ENCODE results near the gene SLC2A13.

Gene SLC2A13

DNA sequence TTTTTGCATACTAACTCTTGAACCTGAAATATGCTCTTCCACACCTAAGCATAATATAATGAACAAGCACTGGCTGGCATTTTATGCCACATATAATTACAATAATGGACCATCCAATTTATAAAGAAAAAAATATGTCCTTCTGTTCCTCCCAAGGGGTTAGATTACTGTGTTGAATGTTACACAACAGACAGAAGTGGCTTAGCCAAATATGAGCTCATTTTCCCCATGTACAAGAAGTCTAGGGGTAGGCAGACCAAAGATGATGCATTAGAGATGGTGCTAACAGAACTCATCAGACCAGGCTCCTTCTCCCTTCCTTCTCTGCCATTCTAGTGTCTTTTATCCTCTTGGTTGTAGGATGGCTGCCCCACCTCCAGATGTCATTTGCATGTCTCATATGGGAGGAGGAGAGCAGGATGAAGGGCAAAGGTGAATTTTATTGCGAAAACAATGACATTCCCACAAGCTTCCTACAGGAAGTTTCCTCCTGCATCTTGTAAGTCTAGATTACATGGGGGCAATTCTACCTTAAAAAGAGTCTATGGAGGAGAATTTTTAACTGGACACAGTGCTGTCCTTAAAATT lies 43.9 kb upstream of the SLC2A13 start:
- no peak overlapping the region for H3K4me3 ChIP-seq (ENCODE audit: low read depth, low read length)
- no peaks in the 10 kb centered on the region for H3K4me1 ChIP-seq (ENCODE audit: control insufficient read depth, insufficient read depth, low read length)
- POLR2A ChIA-PET: no interaction called here
- CTCF ChIA-PET: interaction anchor here (0.6 to 1.5 kb wide), 6 partner anchors 12 to 1701 kb away, joined by 3 to 4 read pairs (median 4); no protein-coding TSS in a partner anchor
- H3K9me3 ChIP-seq (ENCODE audit: control insufficient read depth, insufficient read depth, low read depth, low read length): no peaks in the 10 kb centered on the region
- no peaks in the 10 kb centered on the region for H3K36me3 ChIP-seq (ENCODE audit: control insufficient read depth in 2 of 2, insufficient read depth in 1 of 2, low read length in 2 of 2)
- TF ChIP-seq TCF7L2 (IDR thresholded peaks at IDR 0.05; ENCODE audit: borderline replicate concordance, low read depth, low read length): no peak
- TF ChIP-seq, protein P1, sequence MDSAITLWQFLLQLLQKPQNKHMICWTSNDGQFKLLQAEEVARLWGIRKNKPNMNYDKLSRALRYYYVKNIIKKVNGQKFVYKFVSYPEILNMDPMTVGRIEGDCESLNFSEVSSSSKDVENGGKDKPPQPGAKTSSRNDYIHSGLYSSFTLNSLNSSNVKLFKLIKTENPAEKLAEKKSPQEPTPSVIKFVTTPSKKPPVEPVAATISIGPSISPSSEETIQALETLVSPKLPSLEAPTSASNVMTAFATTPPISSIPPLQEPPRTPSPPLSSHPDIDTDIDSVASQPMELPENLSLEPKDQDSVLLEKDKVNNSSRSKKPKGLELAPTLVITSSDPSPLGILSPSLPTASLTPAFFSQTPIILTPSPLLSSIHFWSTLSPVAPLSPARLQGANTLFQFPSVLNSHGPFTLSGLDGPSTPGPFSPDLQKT (IDR thresholded peaks at IDR 0.05; ENCODE audit: borderline replicate concordance, low read depth, low read length): no peak
- TF ChIP-seq, protein P2, sequence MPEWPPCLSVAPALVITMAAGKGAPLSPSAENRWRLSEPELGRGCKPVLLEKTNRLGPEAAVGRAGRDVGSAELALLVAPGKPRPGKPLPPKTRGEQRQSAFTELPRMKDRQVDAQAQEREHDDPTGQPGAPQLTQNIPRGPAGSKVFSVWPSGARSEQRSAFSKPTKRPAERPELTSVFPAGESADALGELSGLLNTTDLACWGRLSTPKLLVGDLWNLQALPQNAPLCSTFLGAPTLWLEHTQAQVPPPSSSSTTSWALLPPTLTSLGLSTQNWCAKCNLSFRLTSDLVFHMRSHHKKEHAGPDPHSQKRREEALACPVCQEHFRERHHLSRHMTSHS (tag by site-specific recombination; IDR thresholded peaks at IDR 0.05): no peak
- TF ChIP-seq ZNF391 (tag by site-specific recombination; IDR thresholded peaks at IDR 0.05; ENCODE audit: borderline replicate concordance, low read depth): no peak
- no peak for TF ChIP-seq ZNF514 (tag by site-specific recombination; IDR thresholded peaks at IDR 0.05)
- TF ChIP-seq ZNF777 (tag by site-specific recombination; IDR thresholded peaks at IDR 0.05; ENCODE audit: borderline replicate concordance): no peak
- TF ChIP-seq, protein P3, sequence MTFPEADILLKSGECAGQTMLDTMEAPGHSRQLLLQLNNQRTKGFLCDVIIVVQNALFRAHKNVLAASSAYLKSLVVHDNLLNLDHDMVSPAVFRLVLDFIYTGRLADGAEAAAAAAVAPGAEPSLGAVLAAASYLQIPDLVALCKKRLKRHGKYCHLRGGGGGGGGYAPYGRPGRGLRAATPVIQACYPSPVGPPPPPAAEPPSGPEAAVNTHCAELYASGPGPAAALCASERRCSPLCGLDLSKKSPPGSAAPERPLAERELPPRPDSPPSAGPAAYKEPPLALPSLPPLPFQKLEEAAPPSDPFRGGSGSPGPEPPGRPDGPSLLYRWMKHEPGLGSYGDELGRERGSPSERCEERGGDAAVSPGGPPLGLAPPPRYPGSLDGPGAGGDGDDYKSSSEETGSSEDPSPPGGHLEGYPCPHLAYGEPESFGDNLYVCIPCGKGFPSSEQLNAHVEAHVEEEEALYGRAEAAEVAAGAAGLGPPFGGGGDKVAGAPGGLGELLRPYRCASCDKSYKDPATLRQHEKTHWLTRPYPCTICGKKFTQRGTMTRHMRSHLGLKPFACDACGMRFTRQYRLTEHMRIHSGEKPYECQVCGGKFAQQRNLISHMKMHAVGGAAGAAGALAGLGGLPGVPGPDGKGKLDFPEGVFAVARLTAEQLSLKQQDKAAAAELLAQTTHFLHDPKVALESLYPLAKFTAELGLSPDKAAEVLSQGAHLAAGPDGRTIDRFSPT (tag by site-specific recombination; IDR thresholded peaks at IDR 0.05): no peak
- TF ChIP-seq, protein P4, sequence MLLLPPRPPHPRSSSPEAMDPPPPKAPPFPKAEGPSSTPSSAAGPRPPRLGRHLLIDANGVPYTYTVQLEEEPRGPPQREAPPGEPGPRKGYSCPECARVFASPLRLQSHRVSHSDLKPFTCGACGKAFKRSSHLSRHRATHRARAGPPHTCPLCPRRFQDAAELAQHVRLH (tag by site-specific recombination; IDR thresholded peaks at IDR 0.05): no peak
- no peak for TF ChIP-seq ZNF701 (tag by site-specific recombination; IDR thresholded peaks at IDR 0.05)
- TF ChIP-seq, protein P5, sequence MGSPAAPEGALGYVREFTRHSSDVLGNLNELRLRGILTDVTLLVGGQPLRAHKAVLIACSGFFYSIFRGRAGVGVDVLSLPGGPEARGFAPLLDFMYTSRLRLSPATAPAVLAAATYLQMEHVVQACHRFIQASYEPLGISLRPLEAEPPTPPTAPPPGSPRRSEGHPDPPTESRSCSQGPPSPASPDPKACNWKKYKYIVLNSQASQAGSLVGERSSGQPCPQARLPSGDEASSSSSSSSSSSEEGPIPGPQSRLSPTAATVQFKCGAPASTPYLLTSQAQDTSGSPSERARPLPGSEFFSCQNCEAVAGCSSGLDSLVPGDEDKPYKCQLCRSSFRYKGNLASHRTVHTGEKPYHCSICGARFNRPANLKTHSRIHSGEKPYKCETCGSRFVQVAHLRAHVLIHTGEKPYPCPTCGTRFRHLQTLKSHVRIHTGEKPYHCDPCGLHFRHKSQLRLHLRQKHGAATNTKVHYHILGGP (tag by site-specific recombination; IDR thresholded peaks at IDR 0.05): no peak
- TF ChIP-seq, protein P6, sequence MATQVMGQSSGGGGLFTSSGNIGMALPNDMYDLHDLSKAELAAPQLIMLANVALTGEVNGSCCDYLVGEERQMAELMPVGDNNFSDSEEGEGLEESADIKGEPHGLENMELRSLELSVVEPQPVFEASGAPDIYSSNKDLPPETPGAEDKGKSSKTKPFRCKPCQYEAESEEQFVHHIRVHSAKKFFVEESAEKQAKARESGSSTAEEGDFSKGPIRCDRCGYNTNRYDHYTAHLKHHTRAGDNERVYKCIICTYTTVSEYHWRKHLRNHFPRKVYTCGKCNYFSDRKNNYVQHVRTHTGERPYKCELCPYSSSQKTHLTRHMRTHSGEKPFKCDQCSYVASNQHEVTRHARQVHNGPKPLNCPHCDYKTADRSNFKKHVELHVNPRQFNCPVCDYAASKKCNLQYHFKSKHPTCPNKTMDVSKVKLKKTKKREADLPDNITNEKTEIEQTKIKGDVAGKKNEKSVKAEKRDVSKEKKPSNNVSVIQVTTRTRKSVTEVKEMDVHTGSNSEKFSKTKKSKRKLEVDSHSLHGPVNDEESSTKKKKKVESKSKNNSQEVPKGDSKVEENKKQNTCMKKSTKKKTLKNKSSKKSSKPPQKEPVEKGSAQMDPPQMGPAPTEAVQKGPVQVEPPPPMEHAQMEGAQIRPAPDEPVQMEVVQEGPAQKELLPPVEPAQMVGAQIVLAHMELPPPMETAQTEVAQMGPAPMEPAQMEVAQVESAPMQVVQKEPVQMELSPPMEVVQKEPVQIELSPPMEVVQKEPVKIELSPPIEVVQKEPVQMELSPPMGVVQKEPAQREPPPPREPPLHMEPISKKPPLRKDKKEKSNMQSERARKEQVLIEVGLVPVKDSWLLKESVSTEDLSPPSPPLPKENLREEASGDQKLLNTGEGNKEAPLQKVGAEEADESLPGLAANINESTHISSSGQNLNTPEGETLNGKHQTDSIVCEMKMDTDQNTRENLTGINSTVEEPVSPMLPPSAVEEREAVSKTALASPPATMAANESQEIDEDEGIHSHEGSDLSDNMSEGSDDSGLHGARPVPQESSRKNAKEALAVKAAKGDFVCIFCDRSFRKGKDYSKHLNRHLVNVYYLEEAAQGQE (tag by site-specific recombination; IDR thresholded peaks at IDR 0.05): no peak
- no peak for TF ChIP-seq ZNF558 (tag by site-specific recombination; IDR thresholded peaks at IDR 0.05)
- TF ChIP-seq, protein P7, sequence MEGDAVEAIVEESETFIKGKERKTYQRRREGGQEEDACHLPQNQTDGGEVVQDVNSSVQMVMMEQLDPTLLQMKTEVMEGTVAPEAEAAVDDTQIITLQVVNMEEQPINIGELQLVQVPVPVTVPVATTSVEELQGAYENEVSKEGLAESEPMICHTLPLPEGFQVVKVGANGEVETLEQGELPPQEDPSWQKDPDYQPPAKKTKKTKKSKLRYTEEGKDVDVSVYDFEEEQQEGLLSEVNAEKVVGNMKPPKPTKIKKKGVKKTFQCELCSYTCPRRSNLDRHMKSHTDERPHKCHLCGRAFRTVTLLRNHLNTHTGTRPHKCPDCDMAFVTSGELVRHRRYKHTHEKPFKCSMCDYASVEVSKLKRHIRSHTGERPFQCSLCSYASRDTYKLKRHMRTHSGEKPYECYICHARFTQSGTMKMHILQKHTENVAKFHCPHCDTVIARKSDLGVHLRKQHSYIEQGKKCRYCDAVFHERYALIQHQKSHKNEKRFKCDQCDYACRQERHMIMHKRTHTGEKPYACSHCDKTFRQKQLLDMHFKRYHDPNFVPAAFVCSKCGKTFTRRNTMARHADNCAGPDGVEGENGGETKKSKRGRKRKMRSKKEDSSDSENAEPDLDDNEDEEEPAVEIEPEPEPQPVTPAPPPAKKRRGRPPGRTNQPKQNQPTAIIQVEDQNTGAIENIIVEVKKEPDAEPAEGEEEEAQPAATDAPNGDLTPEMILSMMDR (tag by site-specific recombination; IDR thresholded peaks at IDR 0.05): no peak
- TF ChIP-seq ZNF184 (tag by site-specific recombination; IDR thresholded peaks at IDR 0.05): no peak
- no peak for TF ChIP-seq GLIS1 (tag by site-specific recombination; IDR thresholded peaks at IDR 0.05)
- TF ChIP-seq ZNF324 (tag by site-specific recombination; IDR thresholded peaks at IDR 0.05): no peak
- TF ChIP-seq, protein P8, sequence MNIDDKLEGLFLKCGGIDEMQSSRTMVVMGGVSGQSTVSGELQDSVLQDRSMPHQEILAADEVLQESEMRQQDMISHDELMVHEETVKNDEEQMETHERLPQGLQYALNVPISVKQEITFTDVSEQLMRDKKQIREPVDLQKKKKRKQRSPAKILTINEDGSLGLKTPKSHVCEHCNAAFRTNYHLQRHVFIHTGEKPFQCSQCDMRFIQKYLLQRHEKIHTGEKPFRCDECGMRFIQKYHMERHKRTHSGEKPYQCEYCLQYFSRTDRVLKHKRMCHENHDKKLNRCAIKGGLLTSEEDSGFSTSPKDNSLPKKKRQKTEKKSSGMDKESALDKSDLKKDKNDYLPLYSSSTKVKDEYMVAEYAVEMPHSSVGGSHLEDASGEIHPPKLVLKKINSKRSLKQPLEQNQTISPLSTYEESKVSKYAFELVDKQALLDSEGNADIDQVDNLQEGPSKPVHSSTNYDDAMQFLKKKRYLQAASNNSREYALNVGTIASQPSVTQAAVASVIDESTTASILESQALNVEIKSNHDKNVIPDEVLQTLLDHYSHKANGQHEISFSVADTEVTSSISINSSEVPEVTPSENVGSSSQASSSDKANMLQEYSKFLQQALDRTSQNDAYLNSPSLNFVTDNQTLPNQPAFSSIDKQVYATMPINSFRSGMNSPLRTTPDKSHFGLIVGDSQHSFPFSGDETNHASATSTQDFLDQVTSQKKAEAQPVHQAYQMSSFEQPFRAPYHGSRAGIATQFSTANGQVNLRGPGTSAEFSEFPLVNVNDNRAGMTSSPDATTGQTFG (tag by site-specific recombination; IDR thresholded peaks at IDR 0.05; ENCODE audit: borderline replicate concordance): no peak
- TF ChIP-seq, protein P9, sequence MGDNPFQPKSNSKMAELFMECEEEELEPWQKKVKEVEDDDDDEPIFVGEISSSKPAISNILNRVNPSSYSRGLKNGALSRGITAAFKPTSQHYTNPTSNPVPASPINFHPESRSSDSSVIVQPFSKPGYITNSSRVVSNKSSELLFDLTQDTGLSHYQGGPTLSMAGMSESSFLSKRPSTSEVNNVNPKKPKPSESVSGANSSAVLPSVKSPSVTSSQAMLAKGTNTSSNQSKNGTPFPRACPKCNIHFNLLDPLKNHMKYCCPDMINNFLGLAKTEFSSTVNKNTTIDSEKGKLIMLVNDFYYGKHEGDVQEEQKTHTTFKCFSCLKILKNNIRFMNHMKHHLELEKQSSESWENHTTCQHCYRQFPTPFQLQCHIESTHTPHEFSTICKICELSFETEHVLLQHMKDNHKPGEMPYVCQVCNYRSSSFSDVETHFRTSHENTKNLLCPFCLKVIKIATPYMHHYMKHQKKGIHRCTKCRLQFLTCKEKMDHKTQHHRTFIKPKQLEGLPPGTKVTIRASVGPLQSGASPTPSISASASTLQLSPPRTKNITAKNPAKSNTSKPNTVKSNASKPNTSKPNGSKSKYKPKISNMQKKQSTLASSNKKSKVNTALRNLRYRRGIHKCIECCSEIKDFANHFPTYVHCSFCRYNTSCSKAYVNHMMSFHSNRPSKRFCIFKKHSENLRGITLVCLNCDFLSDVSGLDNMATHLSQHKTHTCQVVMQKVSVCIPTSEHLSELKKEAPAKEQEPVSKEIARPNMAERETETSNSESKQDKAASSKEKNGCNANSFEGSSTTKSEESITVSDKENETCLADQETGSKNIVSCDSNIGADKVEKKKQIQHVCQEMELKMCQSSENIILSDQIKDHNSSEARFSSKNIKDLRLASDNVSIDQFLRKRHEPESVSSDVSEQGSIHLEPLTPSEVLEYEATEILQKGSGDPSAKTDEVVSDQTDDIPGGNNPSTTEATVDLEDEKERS (tag by site-specific recombination; IDR thresholded peaks at IDR 0.05): no peak
- TF ChIP-seq ZFP37 (tag by site-specific recombination; IDR thresholded peaks at IDR 0.05): no peak
- TF ChIP-seq ZBTB48 (tag by site-specific recombination; IDR thresholded peaks at IDR 0.05): no peak
- no peak overlapping the region for H3K27ac ChIP-seq (ENCODE audit: extremely low read depth, low read depth, low read length)

All from HEK293 (cell line).